Measurements from ENCODE around the gene EIF5A.

EIF5A gene

GRCh38 chr17:7341842-7342241, 34.4 kb downstream of the EIF5A start:
- Histone ChIP-seq H3K36me3 (ENCODE audit: control insufficient read depth in 2 of 2, insufficient read depth in 2 of 2, low read length in 2 of 2) (peaks cover 0 to 5% of the 10 kb centered on the region in 2 donors), H3K9me3 (ENCODE audit: control insufficient read depth in 2 of 2, low read length in 2 of 2) (no peaks in the 10 kb centered on the region), H3K27ac (ENCODE audit: low read depth in 2 of 2, low read length in 2 of 2) (no peak overlapping the region), H3K4me1 (ENCODE audit: control insufficient read depth in 2 of 2, insufficient read depth in 2 of 2, low read length in 2 of 2) (peaks cover 0 to 4% of the 10 kb centered on the region in 2 donors), H3K9ac (ENCODE audit: low read depth in 1 of 2, low read length in 2 of 2) (no peak overlapping the region), H3K27me3 (ENCODE audit: control insufficient read depth in 2 of 2, insufficient read depth in 2 of 2, low read length in 2 of 2) (peaks cover 0 to 4% of the 10 kb centered on the region in 2 donors), H3K4me3 (ENCODE audit: low read length in 2 of 2) (no peak overlapping the region)

- H3K36me3 ChIP-seq (ENCODE audit: control insufficient read depth in 2 of 2, insufficient read depth in 2 of 2, low read length in 2 of 2): peaks cover 0 to 5% of the 10 kb centered on the region in 2 donors
- peaks cover 0 to 4% of the 10 kb centered on the region in 2 donors for H3K27me3 ChIP-seq (ENCODE audit: control insufficient read depth in 2 of 2, insufficient read depth in 2 of 2, low read length in 2 of 2)
- no peak overlapping the region for H3K9ac ChIP-seq (ENCODE audit: low read depth in 1 of 2, low read length in 2 of 2)
- no peaks in the 10 kb centered on the region for H3K9me3 ChIP-seq (ENCODE audit: control insufficient read depth in 2 of 2, low read length in 2 of 2)
- peaks cover 0 to 4% of the 10 kb centered on the region in 2 donors for H3K4me1 ChIP-seq (ENCODE audit: control insufficient read depth in 2 of 2, insufficient read depth in 2 of 2, low read length in 2 of 2)
- no peak overlapping the region for H3K27ac ChIP-seq (ENCODE audit: low read depth in 2 of 2, low read length in 2 of 2)
- no peak overlapping the region for H3K4me3 ChIP-seq (ENCODE audit: low read length in 2 of 2)
These were observed 35.8 kb downstream of the EIF5A start for GRCh38 chr17:7343250-7343649.

GRCh38 chr17:7346761-7347614, 39.6 kb downstream of the EIF5A start:
- Histone ChIP-seq H3K4me3 (ENCODE audit: low read length in 2 of 2) (no peak overlapping the region), H3K36me3 (ENCODE audit: control insufficient read depth in 2 of 2, insufficient read depth in 2 of 2, low read length in 2 of 2) (peaks cover 0 to 1% of the 10 kb centered on the region in 2 donors), H3K9ac (ENCODE audit: low read depth in 1 of 2, low read length in 2 of 2) (no peak overlapping the region), H3K4me1 (ENCODE audit: control insufficient read depth in 2 of 2, insufficient read depth in 2 of 2, low read length in 2 of 2) (peaks cover 11 to 13% of the 10 kb centered on the region in 2 donors), H3K27me3 (ENCODE audit: control insufficient read depth in 2 of 2, insufficient read depth in 2 of 2, low read length in 2 of 2) (no peaks in the 10 kb centered on the region), H3K27ac (ENCODE audit: low read depth in 2 of 2, low read length in 2 of 2) (no peak overlapping the region), H3K9me3 (ENCODE audit: control insufficient read depth in 2 of 2, low read length in 2 of 2) (no peaks in the 10 kb centered on the region)

- H3K4me3 ChIP-seq (ENCODE audit: low read length in 2 of 2): no peak overlapping the region
- no peaks in the 10 kb centered on the region for H3K27me3 ChIP-seq (ENCODE audit: control insufficient read depth in 2 of 2, insufficient read depth in 2 of 2, low read length in 2 of 2)
- no peaks in the 10 kb centered on the region for H3K9me3 ChIP-seq (ENCODE audit: control insufficient read depth in 2 of 2, low read length in 2 of 2)
- peaks cover 18 to 19% of the 10 kb centered on the region in 2 donors for H3K4me1 ChIP-seq (ENCODE audit: control insufficient read depth in 2 of 2, insufficient read depth in 2 of 2, low read length in 2 of 2)
- H3K36me3 ChIP-seq (ENCODE audit: control insufficient read depth in 2 of 2, insufficient read depth in 2 of 2, low read length in 2 of 2): no peaks in the 10 kb centered on the region
- H3K27ac ChIP-seq (ENCODE audit: low read depth in 2 of 2, low read length in 2 of 2): no peak overlapping the region
- H3K9ac ChIP-seq (ENCODE audit: low read depth in 1 of 2, low read length in 2 of 2): no peak overlapping the region
These were observed 40.4 kb downstream of the EIF5A start for GRCh38 chr17:7347630-7348477.

GRCh38 chr17:7348478-7349242, 41.2 kb downstream of the EIF5A start:
- Histone ChIP-seq H3K4me1 (ENCODE audit: control insufficient read depth in 2 of 2, insufficient read depth in 2 of 2, low read length in 2 of 2) (peaks cover 22 to 24% of the 10 kb centered on the region in 2 donors), H3K27ac (ENCODE audit: low read depth in 2 of 2, low read length in 2 of 2) (no peak overlapping the region), H3K4me3 (ENCODE audit: low read length in 2 of 2) (no peak overlapping the region)

GRCh38 chr17:7351665-7352502, 44.5 kb downstream of the EIF5A start, which contains the start of gene KCTD11:
KCTD11 (plus strand) TSS chr17:7352162.
- no peaks in the 10 kb centered on the region for H3K27me3 ChIP-seq (ENCODE audit: control insufficient read depth in 2 of 2, insufficient read depth in 2 of 2, low read length in 2 of 2)
- H3K4me3 ChIP-seq (ENCODE audit: low read length in 2 of 2): peak within 1 kb of the TSS; percentile 83 to 86
- H3K27ac ChIP-seq (ENCODE audit: low read depth in 2 of 2, low read length in 2 of 2): peak within 1 kb of the TSS; percentile 96 to 97
- H3K36me3 ChIP-seq (ENCODE audit: control insufficient read depth in 2 of 2, insufficient read depth in 2 of 2, low read length in 2 of 2): no peaks in the 10 kb centered on the region
- no peaks in the 10 kb centered on the region for H3K9me3 ChIP-seq (ENCODE audit: control insufficient read depth in 2 of 2, low read length in 2 of 2)
- peak within 1 kb of the TSS; percentile 90 to 95 for H3K9ac ChIP-seq (ENCODE audit: low read depth in 1 of 2, low read length in 2 of 2)
- peaks cover 27 to 39% of the 10 kb centered on the region in 2 donors for H3K4me1 ChIP-seq (ENCODE audit: control insufficient read depth in 2 of 2, insufficient read depth in 2 of 2, low read length in 2 of 2)

More at GRCh38 chr17:7348478-7349242, 41.2 kb downstream of the EIF5A start:
- Histone ChIP-seq H3K36me3 (ENCODE audit: control insufficient read depth in 2 of 2, insufficient read depth in 2 of 2, low read length in 2 of 2) (no peaks in the 10 kb centered on the region), H3K9me3 (ENCODE audit: control insufficient read depth in 2 of 2, low read length in 2 of 2) (no peaks in the 10 kb centered on the region), H3K27me3 (ENCODE audit: control insufficient read depth in 2 of 2, insufficient read depth in 2 of 2, low read length in 2 of 2) (no peaks in the 10 kb centered on the region), H3K9ac (ENCODE audit: low read depth in 1 of 2, low read length in 2 of 2) (no peak overlapping the region)

GRCh38 chr17:7352503-7352889, 45.1 kb downstream of the EIF5A start:
- Histone ChIP-seq H3K27me3 (ENCODE audit: control insufficient read depth in 2 of 2, insufficient read depth in 2 of 2, low read length in 2 of 2) (no peaks in the 10 kb centered on the region), H3K4me3 (ENCODE audit: low read length in 2 of 2) (peak overlapping the region; percentile 83 to 86), H3K9me3 (ENCODE audit: control insufficient read depth in 2 of 2, low read length in 2 of 2) (no peaks in the 10 kb centered on the region), H3K9ac (ENCODE audit: low read depth in 1 of 2, low read length in 2 of 2) (peak overlapping the region; percentile 84 to 95), H3K4me1 (ENCODE audit: control insufficient read depth in 2 of 2, insufficient read depth in 2 of 2, low read length in 2 of 2) (peaks cover 27 to 39% of the 10 kb centered on the region in 2 donors), H3K36me3 (ENCODE audit: control insufficient read depth in 2 of 2, insufficient read depth in 2 of 2, low read length in 2 of 2) (no peaks in the 10 kb centered on the region), H3K27ac (ENCODE audit: low read depth in 2 of 2, low read length in 2 of 2) (peak overlapping the region; percentile 96 to 97)

GRCh38 chr17:7352910-7353635, 45.6 kb downstream of the EIF5A start:
- Histone ChIP-seq H3K9ac (ENCODE audit: low read depth in 1 of 2, low read length in 2 of 2) (peak overlapping the region; percentile 84 to 95), H3K27ac (ENCODE audit: low read depth in 2 of 2, low read length in 2 of 2) (peak overlapping the region in 1 of 2 donors; percentile 97), H3K4me3 (ENCODE audit: low read length in 2 of 2) (peak overlapping the region; percentile 83 to 86), H3K27me3 (ENCODE audit: control insufficient read depth in 2 of 2, insufficient read depth in 2 of 2, low read length in 2 of 2) (no peaks in the 10 kb centered on the region), H3K9me3 (ENCODE audit: control insufficient read depth in 2 of 2, low read length in 2 of 2) (no peaks in the 10 kb centered on the region), H3K4me1 (ENCODE audit: control insufficient read depth in 2 of 2, insufficient read depth in 2 of 2, low read length in 2 of 2) (peaks cover 27 to 39% of the 10 kb centered on the region in 2 donors), H3K36me3 (ENCODE audit: control insufficient read depth in 2 of 2, insufficient read depth in 2 of 2, low read length in 2 of 2) (no peaks in the 10 kb centered on the region)
